ENCODE results near the gene DIS3L2.
"Not testable (repeated sequence)": the region's sequence is repeated elsewhere in the genome, so short reads cannot be mapped to it uniquely, and the experiment has no call there.

- not testable (repeated sequence) for TF ChIP-seq CTCF, POLR2A (IDR thresholded peaks at IDR 0.05)
Observed at GRCh38 chr2:232035292-232035691, 73.8 kb downstream of the DIS3L2 start.
